HG02884 (cell line): ENCODE results near the gene EN2.

Experiments
- ATAC-seq: cut with Tn5 transposase; IDR thresholded peaks from one replicate; pipeline ENCODE4 v1.9.1; 2021; ENCODE audit warnings: mild to moderate bottlenecking, moderate library complexity; ENCODE audit not compliant: unreplicated experiment

The EN2 gene

GRCh38 chr7:155463114-155463811 lies 5.3 kb downstream of the EN2 start:
- ATAC-seq, result no peak

DNA sequence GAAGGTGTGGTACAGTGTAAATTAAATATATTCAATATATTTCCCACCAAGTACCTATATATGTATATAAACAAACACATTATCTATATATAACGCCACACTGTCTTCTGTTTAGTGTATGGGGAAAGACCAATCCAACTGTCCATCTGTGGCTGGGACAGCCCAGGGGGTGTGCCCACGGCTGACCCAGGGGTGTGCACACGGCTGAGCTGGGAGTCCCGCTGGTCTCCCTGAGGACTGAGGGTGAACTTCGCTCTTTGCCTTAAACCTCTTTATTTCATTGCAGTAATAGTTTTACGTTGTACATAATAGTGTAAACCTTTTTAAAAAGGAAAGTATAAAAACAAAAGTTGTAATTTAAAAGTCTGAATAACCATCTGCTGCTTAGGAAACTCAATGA lies 6.3 kb downstream of the EN2 start:
- no peak for ATAC-seq

GRCh38 chr7:155464948-155465739 lies 7.2 kb downstream of the EN2 start:
- ATAC-seq, result no peak

GRCh38 chr7:155465761-155466141 lies 7.8 kb downstream of the EN2 start:
- no peak for ATAC-seq

- no peak for ATAC-seq
These were observed 8.3 kb downstream of the EN2 start for GRCh38 chr7:155466142-155466813.

DNA sequence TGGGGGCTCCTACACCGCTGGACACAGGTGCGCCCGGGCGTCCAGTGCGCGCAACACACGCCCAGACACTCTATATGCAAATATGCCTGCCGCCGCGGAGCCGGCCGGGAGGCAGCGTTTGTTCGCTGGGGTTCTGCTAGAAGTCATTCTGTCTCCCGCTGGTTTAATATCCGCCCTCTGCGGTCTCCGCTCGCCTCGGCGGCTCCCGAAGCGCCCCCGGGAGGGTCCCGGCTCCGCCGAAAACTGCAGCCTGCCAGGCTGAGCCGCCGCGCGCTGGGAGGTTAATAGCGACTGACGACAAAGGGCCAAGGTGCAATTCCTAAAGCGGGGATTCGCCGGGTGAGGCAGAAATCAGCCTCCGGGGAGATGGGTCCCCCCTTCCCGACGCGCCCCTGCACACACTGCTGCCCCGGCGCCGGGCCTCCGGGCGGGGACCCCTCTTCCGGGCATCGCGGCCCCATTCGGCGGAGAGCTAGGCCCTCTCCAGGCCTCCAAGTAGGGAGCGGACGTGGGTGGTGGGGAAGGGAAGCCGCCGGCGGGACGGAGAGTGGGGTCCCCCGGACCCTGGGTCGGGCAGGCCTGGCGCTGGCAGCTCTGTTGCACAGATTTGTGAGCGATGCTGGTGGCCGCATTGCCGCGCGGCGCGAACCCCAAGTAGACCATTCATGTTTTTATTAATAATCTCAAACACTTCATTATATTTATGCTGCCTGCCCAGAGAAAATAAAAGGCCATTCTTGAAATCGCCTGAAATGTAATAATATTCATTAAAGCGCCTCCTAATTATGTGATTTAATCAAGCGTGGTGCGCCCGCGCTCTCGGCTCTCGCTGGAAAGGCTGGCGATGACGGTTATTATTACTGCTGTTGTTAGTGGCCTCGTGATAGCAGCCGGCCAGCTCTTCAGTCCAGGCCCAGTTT lies 9.1 kb downstream of the EN2 start:
- ATAC-seq, result no peak

DNA sequence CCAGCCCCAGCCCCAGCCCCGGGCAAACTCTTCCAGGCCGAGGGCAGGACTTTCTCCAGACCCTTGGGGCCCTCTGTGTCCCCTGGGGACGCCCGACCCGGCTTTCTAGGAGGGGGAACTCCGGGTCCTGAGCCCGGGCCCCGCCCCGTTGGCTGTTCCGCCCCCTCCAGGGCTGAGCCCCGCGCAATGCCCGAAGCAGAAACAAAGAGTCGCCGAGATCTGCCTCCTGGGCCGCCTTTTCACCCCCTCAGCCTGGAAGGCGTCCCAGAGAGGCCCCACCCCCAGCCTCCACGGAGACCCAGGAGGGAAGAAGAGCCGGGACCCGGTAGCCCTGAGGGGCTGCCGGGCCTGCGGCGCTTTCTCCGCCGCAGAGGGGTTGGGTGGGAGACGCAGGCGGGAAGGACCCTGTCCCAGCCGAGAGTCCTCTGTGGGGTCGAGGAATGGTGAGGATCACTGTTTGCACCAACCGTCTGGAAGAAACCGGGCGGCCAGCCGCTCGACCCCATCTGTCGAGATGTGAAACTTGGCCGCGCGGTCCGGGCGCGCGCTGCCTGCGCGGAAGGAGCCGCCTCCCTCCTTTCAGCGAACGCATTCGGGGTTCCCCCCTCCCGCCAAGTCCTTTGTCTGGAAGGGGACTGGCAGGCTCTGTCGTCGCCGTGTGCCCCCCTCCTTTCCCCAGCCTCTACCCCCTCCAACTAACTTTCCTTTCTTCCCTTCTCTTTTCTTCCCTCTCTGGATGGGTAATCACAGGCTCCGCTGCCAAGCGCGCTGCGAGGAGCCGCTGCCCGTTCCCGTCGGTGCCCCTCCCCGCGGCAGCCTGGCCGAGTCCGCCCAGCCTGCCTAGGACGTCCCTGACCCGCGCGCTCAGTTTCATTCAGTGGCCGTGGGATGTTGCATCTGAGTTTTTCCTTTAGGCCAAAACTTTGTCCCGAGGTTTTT lies 10.2 kb downstream of the EN2 start:
- ATAC-seq, result no peak

DNA sequence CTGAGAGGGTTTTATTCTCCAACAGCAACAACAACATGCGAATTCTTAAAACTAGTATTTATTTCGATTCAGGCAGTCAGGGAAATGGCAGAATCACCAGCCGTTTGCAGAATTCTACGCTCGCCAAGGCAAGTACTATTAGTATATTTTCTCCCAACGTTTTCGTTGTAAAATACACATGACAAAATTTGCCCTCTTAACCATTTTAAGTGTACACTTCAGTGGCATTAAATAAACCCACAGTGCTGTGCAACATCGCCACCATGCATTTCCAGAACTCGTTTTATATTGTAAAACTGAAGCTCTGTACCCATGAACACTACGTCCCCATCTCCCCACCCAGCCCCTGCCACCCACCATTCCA lies 10.8 kb downstream of the EN2 start:
- no peak for ATAC-seq

DNA sequence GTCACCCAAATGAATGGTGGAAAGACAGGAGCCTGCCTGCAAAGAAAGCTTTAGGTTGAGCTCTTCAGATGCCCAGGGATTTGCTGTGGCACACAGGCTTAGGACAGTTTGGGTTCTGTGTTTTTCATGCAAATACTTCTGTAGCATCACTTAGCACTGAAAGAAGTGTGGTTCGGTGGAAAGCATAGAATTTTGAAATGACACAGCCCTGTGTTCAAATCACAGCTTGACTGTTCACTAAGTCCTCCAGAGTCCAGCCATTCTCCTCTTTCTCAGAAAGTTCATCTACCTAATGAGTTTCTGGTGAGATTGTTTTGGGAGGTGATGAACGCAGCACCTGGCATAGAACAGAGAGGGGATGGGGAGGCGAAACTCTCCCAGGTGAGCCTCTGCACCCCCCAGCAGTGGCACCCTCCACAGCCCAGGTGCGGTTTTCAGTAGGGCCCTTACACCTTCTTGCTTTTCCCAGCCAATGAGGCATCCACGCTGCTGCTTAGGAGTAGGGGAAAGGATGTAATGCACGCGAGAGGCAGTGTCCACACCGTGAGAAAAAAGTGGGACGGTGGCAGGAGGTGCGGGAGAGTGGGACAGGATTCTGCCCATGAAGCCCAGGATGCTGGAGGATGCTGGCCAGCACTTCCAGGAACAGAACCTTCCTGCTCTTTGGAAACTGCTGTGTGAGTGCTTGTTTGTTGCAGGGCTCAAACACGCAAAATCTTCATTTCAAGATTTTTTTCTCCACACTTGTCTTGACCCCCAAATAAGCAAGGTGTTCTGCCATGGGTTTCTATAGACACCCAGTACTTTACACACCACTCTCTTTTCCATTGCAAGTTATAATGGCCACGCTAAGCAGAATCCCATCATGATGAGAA lies 11.6 kb downstream of the EN2 start:
- ATAC-seq, result no peak

DNA sequence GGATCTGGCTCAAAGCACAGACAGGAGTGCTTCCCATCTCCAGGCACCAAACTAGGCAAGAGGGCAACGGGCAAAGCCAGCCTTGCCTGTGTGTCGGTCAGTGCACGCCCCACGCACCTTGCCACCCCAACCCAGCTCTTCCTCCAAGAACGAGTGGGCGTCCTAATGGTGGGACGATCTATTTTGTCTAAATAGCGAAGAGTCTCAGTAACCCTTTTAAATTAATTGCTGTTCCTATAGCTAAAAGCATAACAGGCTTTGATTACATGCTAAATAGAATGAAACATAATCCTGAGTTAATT lies 12.2 kb downstream of the EN2 start:
- ATAC-seq, result no peak

DNA sequence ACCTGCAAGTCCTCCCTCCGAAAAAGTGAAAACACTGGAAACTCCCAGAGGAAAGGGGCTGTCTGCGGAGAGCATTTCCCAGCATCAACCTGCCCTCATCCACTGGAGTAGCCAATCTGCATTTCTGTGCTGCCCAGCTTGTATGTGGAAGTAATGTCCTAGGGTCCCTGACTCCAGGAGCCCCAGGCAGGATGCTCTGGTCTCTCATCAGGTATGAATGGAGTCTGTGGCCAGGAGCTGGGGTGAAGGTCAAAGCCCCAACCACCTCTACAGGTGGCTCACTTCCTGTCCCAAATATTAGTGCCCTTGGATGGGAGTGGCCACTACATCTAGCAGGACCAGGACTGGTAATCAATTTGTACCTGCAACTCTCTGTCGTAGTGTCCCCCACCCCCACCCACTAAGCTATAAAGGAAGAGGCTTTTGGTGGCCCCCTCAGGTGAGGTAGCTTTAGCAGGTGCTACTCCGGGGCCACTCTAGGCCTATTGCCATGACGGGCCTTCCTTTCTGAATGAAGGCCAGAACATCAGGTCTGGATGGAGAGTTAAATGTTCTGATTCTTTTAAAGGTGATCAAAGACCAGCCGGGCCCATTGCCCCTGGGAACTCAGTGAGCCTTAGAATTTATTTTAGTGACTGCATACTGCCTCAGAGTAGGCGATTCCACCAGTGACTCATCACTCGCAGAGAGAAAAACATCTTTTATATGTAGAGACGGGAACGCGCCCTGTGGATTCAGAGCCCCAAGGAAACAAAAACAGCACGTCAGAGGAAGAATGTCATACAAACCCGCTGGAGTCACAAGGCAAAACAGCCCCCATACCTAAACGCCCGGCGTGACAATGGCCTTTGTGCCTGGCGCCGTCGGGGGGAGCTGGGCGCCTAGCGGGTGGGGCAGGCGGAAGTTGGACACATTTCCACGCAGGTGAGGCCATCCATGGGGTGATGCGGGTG lies 13.0 kb downstream of the EN2 start:
- no peak for ATAC-seq

DNA sequence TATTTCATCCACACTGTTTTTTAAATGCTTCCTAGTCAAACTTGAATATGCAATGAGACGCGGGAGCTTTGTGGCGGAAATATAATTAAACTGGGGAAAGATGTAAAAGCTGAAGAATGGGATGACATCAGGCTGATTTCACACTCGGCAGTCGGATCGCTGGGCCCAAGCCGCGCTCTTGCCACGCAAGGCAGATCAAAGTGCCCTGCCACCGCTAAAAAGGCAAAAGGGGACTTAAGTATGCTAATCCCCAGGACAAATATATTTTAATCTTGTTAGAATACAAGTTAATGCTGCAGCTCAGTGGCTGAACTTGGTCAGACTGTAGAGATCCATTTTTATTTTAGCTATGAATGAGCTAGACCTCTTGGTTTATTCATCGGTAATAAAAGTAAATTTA lies 13.8 kb downstream of the EN2 start:
- no peak for ATAC-seq

DNA sequence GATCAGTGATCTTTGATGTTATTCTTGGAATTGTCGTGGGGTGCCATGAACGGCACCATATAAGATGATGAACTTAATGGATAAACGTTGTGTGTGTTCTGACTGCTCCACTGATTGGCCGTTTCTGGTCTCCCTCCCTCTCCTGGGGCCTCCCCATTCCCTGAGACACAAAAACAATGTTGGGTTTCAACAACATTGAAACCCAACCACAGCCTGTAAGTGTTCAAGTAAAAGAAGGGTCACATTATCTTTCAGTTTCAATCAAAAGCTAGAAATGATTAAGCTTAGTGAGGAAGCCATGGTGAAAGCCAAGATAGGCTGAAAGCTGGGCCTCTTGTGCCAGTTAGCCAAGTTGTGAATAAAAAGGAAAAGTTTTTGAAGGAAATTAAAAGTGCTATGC lies 19.5 kb downstream of the EN2 start:
- ATAC-seq, result peak; percentile 96

- ATAC-seq, result no peak
These were observed 23.8 kb downstream of the EN2 start for GRCh38 chr7:155481764-155482163.

GRCh38 chr7:155482511-155483183 lies 24.7 kb downstream of the EN2 start:
- no peak for ATAC-seq

DNA sequence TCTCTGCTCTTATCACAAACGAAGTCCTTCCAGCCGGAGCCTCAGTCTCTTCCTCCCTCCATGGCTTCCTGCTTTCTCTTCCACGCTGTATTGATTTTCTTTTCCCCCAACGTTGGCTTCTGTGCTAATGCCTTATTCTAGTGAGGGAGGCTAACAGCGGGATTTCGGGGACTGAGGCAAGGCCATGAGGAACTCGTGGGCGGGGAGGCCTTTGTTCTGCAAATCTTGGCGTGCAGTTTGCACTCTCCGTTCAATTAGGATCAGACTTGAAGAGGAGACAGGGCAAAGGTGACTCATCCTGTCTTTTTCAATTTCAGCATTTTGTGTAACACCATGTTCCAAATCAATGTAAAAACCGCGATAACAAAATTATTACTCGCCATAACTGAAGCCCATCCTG lies 25.3 kb downstream of the EN2 start:
- no peak for ATAC-seq

- no peak for ATAC-seq
These were observed 26.0 kb downstream of the EN2 start for GRCh38 chr7:155483868-155484325.
